Activated T-helper 17 cell treated with anti-CD3 and anti-CD28 coated beads, Interleukin-2, amount 50 U/mL, for 72 hours (primary cell): ENCODE data around the gene NUP210. TPM values are rescaled to one million over a fixed set of nuclear protein-coding genes. Genes with fewer than 3 reads are reported as not detected.

ENCODE experiments used
- ATAC-seq: fragments of 150-1000 bp; cut with Tn5 transposase; replicated peaks from 2 replicates; pipeline ENCODE4 v1.10.0; 2021; ENCODE audit warnings: mild to moderate bottlenecking, moderate library complexity
- H3K27ac Mint-ChIP-seq: one replicate; pipeline ENCODE4 v1.8.0; 2022; ENCODE audit warnings: mixed read lengths
- H3K27me3 Mint-ChIP-seq: one replicate; pipeline ENCODE4 v1.8.0; 2022; ENCODE audit warnings: mixed read lengths
- H3K36me3 Mint-ChIP-seq: one replicate; pipeline ENCODE4 v1.8.0; 2022; ENCODE audit warnings: low read depth, mild to moderate bottlenecking, mixed read lengths
- H3K4me1 Mint-ChIP-seq: one replicate; pipeline ENCODE4 v1.8.0; 2022; ENCODE audit warnings: mixed read lengths
- H3K4me3 Mint-ChIP-seq: one replicate; pipeline ENCODE4 v1.8.0; 2022; ENCODE audit warnings: mild to moderate bottlenecking, mixed read lengths
- H3K9me3 Mint-ChIP-seq: one replicate; pipeline ENCODE4 v1.8.0; 2022; ENCODE audit warnings: mixed read lengths
- total RNA-seq, 2 donors: library from RNA; stranded (reverse); gene quantifications; one replicate each; pipeline ENCODE4 v1.2.3, GENCODE V29; 2022

The NUP210 gene
- total RNA-seq, 2 donors from 2014 or later: 86.9 to 146 TPM

DNA sequence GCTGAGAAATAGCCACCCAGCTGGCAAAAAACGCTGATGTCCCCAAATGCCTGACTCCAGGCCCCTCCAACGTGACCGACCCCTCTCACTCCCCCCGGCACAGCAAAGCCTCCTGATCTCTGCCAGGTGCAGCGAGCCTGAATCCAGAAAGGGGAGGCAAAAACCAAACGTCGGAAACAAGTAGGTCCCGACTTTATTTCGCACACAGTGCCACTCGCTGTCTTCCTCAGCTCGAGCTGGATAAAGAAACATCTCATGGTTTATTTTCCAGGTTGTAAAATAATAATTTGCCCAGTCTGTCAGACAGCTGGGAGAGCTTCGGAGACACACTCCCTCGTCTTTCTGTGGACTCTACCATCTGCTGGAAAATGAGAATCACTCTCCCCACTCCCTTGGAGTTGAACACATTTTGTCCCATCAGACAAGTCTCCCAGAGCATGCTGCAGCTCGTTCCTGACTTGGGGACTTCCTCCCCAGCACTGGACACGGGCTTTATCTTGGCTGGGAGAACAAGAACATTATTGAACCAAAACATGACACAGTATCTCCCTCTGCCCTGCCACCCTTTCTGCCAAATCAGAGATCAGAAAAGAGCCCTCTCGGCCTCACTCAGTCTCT, 142.8 kb downstream of the NUP210 start:
- no peak overlapping the region for H3K4me3 Mint-ChIP-seq
- H3K9me3 Mint-ChIP-seq: no peaks in the 10 kb centered on the region
- no peak for ATAC-seq
- H3K27ac Mint-ChIP-seq: no peak overlapping the region
- H3K36me3 Mint-ChIP-seq: peaks cover 4% of the 10 kb centered on the region
- no peaks in the 10 kb centered on the region for H3K4me1 Mint-ChIP-seq
- H3K27me3 Mint-ChIP-seq: peaks cover 25% of the 10 kb centered on the region

DNA sequence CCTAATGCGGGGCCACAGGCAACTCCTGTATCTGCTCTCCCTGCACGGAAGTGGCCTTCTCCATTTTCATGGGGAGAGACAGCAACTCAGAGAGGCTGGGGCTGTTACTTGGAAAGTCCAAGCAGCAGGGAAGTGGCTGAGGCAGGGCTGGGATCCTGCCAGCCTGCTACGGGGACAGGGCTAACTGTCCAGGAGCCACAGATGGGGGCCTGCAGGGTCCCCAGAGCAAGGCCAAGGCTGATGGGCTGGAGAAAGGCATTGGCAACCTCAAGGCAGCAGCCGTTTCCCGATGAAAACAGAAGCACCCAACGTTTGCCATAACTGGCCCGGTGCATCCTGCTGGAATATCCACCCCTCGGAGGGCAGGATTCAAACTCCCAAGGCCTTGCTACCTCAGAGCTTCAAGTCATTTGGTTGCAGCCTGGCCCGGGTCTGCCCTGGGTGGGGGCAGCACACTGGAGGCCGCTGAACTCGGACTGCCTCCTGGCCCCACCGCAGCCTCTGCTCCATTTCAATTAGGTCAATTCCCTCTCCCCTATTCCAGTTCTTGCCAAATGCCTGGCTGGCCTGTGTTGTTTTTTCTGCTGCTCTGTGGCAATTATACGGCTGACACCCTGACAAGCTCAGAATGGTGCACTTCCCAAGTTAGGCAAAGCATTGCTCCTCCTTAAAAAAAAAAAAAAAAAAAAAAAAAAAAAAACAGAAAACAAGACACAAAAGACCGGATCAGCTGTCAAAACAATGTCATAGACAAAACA, 143.5 kb downstream of the NUP210 start:
- Mint-ChIP-seq H3K4me3 (no peak overlapping the region), H3K27ac (no peak overlapping the region), H3K27me3 (peaks cover 23% of the 10 kb centered on the region), H3K9me3 (no peaks in the 10 kb centered on the region), H3K36me3 (peaks cover 3% of the 10 kb centered on the region), H3K4me1 (no peaks in the 10 kb centered on the region)
- ATAC-seq: no peak

DNA sequence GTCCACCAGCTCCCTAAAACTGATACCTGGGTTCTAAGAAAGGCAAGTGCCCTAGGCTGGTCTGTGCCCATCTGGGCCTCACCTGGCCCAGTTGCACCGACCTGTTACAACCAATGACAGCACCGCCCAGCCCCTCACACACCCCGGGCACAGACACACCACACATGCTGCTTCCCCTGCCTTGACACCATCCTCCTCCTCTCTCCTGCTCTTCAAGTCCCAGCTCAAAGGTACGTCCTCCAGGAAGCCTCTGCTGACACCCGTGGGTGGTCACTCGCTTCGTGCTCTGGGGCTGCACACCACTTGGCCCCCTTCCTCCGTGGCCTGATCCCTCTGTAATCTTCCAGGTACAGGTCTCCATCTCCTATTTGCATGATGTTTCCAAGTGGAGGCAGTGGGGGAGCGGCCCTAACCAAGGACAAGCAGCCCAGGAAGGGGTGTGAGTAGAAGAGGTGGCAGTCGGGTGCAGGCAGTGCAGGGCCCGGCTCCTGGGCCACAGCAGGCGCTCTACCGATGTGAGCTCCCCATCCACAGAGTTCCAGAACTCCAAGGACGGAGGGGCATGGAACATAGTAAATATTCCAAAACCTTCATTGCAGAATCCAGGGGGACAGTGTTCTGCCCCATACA, 144.6 kb downstream of the NUP210 start:
- no peaks in the 10 kb centered on the region for H3K4me1 Mint-ChIP-seq
- no peak for ATAC-seq
- H3K4me3 Mint-ChIP-seq: no peak overlapping the region
- H3K9me3 Mint-ChIP-seq: no peaks in the 10 kb centered on the region
- no peaks in the 10 kb centered on the region for H3K36me3 Mint-ChIP-seq
- H3K27me3 Mint-ChIP-seq: peaks cover 18% of the 10 kb centered on the region
- H3K27ac Mint-ChIP-seq: no peak overlapping the region

DNA sequence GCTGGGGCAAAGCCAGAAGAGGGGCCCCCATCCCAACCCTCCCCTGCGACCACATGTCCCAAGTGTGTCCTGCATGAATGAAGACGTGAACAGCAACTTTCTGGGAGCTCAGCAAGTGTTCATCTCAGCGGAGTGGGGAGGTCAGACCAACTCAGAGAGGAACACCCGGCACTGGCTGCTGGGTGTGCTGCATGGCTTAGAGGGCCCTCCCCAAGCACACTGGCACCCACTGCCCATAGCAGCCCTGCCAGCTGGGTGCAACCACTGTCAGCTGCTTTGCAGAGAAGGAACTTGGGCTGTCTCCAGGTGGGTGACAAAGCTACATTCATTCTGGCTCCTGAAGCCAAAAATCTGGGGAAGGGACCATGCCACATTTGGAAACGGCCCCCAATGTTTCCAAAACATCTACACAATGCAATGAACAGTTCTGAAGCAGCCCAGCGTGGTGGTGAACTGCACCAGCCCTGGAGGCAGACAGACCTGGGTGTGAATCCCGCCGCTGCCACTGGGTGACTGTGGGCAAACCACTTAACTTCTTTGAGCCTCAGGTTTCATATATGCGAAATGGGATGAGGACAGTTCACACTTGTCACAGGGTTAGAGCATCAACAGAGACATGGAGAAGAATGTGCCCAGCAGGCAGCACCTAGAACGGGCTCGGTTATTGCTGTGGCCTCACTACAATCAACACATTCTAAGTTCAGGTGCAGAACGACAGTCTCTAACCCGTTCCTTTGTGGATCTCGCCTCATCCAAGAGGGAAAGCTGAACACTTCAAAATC, 145.4 kb downstream of the NUP210 start:
- Mint-ChIP-seq H3K4me1 (no peaks in the 10 kb centered on the region), H3K36me3 (no peaks in the 10 kb centered on the region), H3K27ac (no peak overlapping the region), H3K9me3 (no peaks in the 10 kb centered on the region), H3K27me3 (peaks cover 12% of the 10 kb centered on the region), H3K4me3 (no peak overlapping the region)
- no peak for ATAC-seq

DNA sequence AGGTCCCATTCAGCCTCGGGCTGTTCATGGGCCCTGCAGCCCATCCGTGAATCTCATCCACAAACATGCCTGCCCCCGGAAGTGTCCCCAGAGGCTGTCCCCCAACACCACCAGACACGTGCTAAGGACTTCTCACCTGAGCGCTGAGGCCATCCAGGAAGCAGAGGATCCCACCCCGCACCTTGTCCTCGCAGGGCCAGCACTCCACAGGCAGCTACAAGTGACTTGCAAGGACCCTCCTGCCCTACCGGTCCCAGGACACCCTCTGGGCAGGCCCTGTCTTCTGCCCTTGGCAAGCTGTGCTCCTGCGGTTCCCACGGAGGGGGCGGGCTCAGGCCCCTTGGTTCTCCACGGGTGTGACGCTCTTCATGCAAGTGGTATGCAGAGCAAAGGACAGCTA, 146.0 kb downstream of the NUP210 start:
- no peaks in the 10 kb centered on the region for H3K36me3 Mint-ChIP-seq
- peaks cover 12% of the 10 kb centered on the region for H3K27me3 Mint-ChIP-seq
- no peaks in the 10 kb centered on the region for H3K4me1 Mint-ChIP-seq
- H3K27ac Mint-ChIP-seq: no peak overlapping the region
- no peak for ATAC-seq
- H3K4me3 Mint-ChIP-seq: no peak overlapping the region
- no peaks in the 10 kb centered on the region for H3K9me3 Mint-ChIP-seq

DNA sequence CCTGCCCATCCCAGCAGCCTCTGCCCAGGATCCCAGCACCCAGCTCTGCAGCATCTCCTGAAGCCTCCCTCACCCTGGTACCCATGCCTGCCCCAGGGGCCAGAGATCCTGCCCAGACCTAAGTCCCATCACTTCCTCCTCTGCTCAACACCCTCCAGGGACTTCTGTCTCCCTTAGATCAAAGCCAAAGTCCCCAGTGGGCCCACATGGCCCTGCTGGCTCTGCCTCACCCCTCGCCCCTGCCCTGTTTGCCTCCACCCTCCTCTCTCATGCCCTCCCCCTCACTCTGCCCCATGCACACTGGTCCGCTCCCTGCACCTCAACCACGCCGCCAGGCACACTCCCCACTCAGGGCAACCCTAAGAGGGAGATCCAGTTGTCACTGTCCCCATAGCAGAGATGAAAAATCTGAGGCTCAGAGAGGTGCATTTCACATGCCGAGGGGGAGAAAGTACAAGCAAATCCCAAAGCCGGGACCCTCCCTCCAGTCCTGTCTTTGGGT, 146.5 kb downstream of the NUP210 start:
- Mint-ChIP-seq H3K4me3 (no peak overlapping the region), H3K4me1 (no peaks in the 10 kb centered on the region), H3K27me3 (peaks cover 12% of the 10 kb centered on the region), H3K36me3 (no peaks in the 10 kb centered on the region), H3K27ac (no peak overlapping the region), H3K9me3 (no peaks in the 10 kb centered on the region)
- ATAC-seq: no peak

DNA sequence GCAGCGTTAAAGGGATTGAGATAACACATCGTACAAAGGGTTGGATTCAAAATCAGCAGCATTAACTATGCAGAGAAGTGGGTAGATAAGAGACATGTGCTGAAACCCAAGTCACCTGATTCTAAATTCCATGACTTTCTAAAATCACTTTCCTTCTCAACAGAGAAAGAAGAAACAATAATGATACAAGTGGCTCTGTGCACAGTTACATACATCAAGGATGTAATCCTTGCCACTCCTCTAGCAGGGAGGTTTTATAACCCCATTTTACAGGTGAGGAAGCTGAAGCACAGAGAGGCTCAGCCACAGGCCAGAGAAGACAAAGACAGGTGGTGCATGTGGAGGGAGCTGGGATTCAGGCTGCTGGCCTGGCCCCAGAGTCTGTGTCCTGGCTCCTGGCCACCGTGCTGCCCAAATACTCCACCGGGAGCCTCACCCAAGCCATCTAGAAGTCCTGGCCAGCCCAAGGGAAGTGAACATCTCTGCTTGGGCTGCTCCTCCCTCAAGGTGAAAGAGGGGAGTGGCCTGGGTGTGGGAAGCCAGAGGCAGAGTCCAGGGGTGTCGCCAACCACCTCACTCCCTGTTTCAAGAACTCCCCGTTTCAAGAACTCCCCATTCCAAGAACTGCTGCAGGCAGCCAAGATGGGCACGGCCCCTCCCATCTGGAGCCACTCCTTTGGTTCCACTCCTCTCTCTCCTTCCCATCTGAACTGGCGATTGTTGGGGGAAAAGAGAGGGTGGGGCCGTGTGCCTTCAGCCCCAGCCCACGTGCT, 147.1 kb downstream of the NUP210 start:
- H3K9me3 Mint-ChIP-seq: no peaks in the 10 kb centered on the region
- no peak overlapping the region for H3K4me3 Mint-ChIP-seq
- peaks cover 12% of the 10 kb centered on the region for H3K27me3 Mint-ChIP-seq
- no peak for ATAC-seq
- H3K27ac Mint-ChIP-seq: no peak overlapping the region
- H3K4me1 Mint-ChIP-seq: no peaks in the 10 kb centered on the region
- H3K36me3 Mint-ChIP-seq: no peaks in the 10 kb centered on the region

DNA sequence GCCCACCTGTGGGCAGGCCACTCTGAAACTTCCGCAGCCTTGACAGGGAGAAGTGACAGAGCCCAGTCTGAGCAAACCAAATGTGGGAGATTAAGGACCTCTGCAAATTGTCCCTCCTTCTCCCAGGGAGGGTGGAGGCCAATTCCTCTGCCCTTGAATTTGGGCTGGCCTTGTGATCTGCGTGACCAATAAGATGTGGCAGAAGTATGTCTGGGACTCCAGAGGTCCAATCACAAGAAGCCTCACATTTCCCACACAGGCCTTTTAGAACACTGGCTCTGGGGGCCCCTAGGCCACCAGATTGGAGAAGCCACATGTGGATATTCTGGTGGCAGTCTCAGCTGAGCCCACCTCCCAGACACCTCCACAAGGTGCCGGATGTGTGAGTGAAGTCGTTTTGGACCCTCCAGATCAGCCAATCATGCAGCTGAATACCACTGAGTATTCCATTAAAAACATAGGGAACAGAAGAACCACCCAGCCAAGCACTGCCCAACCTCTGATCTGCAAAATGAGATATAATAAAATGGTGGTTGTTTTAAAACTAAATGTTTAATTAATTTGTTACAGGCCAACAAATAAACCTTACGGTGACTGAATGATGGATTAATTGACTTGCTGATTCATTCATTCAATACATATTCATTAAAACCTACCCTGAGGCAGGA, 150.3 kb downstream of the NUP210 start:
- H3K36me3 Mint-ChIP-seq: no peaks in the 10 kb centered on the region
- ATAC-seq: no peak

DNA sequence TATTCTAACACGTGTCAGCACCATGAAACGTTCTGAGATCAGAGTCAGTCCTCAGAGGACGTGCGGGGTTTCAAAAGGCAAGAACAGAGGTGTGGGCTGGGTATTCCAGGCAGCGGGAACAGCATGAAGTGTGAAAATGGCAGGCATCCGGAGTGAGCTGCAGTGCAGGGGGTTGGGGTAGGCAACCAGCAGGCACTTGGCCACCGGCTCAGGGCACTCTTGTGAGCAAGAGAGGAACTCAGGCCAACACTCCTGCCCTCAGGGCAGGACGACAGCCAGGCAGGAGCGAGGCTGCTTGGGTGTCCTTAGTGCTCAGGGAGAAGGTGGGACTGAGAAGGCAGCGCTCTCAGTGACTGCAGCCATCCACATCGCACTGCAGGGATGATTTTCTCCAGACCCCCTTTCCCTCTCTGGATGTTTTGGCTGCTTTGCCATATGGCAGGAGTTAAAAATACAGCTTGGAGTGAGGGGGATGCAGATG, 151.1 kb downstream of the NUP210 start:
- H3K4me1 Mint-ChIP-seq: no peaks in the 10 kb centered on the region
- H3K4me3 Mint-ChIP-seq: no peak overlapping the region
- H3K27me3 Mint-ChIP-seq: peaks cover 9% of the 10 kb centered on the region
- H3K36me3 Mint-ChIP-seq: no peaks in the 10 kb centered on the region
- H3K9me3 Mint-ChIP-seq: no peaks in the 10 kb centered on the region
- H3K27ac Mint-ChIP-seq: no peak overlapping the region
- ATAC-seq: no peak

More for the DNA sequence above, 150.3 kb downstream of the NUP210 start:
- no peak overlapping the region for H3K4me3 Mint-ChIP-seq
- H3K9me3 Mint-ChIP-seq: no peaks in the 10 kb centered on the region
- H3K27ac Mint-ChIP-seq: no peak overlapping the region
- peaks cover 7% of the 10 kb centered on the region for H3K27me3 Mint-ChIP-seq
- no peaks in the 10 kb centered on the region for H3K4me1 Mint-ChIP-seq

DNA sequence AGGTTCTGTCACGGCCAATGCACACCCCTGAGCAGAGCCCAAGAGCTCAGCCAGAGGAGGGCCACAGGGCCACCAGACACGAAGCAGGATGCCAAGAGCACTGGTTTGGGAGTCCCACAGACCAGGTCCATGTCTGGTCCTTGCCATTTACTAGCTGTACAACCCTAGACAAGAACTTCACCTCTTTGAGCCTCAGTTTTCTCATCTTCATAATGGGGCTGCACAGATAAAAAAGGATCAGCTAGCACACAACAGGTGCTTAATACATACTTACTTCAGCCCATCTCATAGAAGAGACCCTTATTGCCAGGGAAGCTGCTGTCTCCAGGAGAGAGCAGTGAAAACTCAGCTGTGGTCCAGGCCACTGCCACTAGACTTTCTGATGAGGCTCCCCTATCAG, 152.0 kb downstream of the NUP210 start:
- Mint-ChIP-seq H3K4me3 (no peak overlapping the region), H3K9me3 (no peaks in the 10 kb centered on the region), H3K27ac (no peak overlapping the region), H3K27me3 (peaks cover 9% of the 10 kb centered on the region), H3K36me3 (no peaks in the 10 kb centered on the region), H3K4me1 (no peaks in the 10 kb centered on the region)
- ATAC-seq: no peak

DNA sequence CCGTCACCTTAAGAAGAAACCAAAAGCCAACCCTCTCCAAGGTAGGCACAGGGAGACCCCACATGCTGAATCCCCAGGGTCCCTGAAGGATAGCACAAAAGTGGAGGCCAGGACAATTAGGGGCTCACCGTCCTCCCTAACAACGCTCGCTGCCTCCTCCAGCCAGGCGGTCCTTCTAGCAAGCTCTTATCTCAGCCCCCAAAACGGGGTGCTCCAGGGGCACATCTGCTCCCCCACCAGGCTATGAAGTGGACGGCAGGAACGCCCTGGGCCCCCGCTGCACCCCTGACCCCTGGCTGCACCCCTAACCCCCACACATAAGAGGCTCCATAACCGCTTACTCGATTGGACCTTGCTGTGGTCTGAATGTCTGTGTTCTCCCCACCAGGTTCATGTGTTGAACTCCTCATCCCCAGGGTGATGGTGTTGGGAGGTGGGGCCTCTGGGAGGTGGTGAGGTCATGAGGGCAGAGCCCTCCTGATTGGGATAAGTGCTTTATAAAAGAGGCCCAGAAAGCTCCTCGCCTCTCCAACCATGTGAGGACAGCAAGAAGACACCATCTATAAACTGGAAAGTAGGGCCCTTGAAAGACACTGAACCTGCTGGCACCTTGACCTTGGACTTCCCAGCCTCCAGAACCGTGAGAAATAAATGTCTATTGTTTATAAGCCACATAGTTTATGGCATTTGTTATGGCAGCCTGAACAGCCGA, 153.3 kb downstream of the NUP210 start:
- Mint-ChIP-seq H3K27ac (no peak overlapping the region), H3K27me3 (peaks cover 9% of the 10 kb centered on the region), H3K9me3 (no peaks in the 10 kb centered on the region), H3K4me1 (peaks cover 6% of the 10 kb centered on the region), H3K4me3 (no peak overlapping the region), H3K36me3 (no peaks in the 10 kb centered on the region)
- ATAC-seq: no peak
